Measurements from ENCODE around the gene LANCL2.
"Not testable (repeated sequence)": the region's sequence is repeated elsewhere in the genome, so short reads cannot be mapped to it uniquely, and the experiment has no call there.

LANCL2 gene, protein sequence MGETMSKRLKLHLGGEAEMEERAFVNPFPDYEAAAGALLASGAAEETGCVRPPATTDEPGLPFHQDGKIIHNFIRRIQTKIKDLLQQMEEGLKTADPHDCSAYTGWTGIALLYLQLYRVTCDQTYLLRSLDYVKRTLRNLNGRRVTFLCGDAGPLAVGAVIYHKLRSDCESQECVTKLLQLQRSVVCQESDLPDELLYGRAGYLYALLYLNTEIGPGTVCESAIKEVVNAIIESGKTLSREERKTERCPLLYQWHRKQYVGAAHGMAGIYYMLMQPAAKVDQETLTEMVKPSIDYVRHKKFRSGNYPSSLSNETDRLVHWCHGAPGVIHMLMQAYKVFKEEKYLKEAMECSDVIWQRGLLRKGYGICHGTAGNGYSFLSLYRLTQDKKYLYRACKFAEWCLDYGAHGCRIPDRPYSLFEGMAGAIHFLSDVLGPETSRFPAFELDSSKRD

DNA sequence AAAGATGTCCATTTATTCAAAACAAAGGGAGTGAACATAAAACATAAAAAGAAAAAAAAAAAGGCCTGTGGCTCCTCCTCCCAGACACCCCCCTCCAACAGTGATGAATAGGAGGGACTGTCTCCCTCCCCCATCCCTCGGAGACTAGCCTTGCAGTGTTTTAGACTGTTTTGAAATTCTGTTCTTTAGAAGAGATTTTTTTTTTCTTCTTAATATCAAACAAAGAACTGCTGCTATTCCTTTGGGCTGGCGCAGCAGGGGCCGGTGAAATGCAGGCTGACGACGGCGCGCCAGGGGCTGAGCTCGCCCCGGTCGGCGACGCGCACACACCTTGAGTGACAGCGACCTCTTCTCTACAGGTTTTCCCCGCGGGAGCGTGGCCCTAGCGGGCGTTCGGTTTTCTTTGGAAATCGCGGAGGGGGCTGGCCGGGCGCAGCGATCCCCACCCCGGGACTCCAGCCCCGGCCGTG, at the start of gene LANCL2:
Gene LANCL2, plus strand, starts transcription at position 133 of the 470 bp plus-strand sequence. CDS start 689 bp downstream, outside the sequence.
- DNase-seq, result peak; percentile 8

DNA sequence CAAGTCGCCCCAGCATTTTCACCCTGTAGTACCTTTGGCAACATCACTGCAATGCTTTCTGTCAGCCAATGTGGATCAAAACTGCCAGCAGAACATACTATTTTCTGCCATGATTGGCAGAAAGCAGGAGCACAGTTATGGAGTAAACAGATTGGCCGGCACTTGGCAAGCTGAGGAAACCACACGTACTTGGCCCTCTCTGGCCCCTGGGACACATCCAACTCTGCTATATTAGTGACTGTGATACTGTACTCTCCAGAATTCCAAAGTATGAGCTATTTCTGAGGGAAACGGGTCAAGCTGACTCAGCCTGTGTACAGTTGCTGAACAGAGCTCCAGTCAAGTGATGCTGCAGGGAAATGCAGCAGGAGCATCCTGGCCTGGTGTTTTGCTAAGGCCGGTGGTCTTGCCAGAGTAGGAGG, 39.8 kb upstream of the LANCL2 start:
- DNase-seq, result no peak

DNA sequence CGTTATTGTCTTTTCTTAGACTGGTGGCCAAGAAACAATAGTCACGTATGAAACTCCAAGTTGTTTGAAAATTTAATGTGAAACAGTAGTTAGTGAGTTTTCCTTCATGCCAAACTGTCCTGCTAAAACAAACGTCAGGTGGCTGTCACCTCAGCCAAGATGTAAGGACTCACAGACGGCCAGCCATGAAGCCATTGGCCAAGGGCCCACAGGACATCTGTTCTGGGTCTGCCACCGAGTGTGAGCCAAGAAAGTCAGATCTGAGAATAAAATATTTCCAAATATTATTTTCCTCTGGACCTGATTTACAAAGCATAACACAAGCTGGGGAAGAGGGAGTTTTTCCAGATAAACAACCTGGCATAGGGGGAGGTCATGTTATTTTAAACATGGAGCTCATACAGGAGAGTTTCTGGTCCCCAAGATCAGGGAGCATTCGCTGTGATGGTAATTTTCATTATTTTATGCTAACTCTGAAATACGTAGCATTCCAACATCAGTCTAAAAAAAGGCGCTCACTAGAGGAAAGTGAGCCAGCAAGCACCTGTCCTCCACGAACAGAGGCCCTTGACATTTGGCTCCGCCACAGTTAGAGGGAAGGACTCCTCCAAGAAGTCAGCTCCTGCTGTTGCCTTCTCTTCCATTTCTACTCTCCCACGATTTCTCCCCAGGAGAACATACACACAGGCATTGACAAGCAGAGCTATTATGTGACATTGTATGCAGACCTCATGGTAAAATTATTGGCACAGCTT, 38.9 kb upstream of the LANCL2 start:
- no peak for DNase-seq

DNA sequence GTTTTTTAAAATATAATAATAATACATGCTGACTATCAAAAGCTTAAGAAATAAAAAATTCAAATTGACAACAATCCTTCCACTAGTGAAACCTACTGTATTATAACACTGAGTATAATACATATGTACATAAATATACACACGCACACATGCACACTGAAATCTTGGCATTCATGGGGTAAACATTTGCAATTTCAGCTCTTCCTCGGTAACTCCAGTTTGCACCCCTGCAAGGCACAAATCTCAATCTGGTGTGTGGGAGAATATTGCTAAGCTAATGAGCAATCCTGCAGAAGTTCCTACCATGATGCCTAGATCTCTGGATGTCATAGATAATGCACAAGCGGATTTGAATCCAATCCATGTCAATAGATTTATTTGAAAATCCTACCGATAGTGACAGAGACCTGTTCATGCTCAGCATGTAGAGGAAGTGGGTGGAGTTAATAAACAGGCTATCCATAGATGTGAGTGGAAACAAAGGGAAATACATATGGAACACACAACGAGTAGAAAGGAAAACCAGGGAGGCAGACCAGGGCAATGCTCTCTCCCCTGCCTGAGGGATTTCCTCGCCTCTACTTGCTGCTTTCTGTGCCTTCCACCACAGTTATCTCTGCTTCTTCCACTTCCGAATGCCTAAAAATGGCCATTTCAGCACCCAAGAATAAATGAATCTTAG, 38.1 kb upstream of the LANCL2 start:
- DNase-seq, result no peak

DNA sequence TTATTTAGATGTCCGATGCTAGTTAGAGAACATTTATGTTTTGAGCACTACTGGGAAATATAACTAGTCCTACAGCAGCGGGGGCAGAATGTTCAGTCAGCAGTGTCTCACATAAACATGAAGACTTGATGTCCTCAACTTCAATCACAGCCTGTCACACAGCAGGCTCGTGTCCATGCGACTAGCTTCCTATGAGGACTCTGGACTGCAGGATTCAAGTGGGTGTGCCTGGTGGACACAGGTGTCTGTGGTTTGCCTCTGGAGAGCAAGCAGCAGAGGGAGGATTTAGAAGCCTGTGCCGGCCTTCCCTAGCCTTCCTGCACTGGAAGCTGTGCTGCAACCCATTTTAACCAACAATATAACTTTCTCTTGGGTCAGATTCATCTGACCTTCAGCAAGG, 30.0 kb upstream of the LANCL2 start:
- no peak for DNase-seq

DNA sequence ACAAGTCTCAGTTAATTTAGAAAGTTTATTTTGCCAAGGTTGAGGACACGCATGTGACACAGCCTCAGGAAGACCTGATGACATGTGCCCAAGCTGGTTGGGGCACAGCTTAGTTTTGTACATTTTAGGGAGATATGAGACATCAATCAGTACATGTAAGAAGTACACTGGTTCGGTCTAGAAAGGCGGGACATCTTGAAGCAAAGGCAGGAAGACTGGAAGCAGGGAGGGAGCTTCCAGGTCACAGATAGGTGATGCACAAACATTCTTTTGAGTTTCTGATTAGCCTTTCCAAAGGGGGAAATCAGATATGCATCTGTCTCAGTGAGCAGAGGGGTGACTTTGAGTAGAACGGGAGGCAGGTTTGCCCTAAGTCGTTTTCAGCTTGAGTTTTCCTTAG, 29.4 kb upstream of the LANCL2 start:
- no peak for DNase-seq

DNA sequence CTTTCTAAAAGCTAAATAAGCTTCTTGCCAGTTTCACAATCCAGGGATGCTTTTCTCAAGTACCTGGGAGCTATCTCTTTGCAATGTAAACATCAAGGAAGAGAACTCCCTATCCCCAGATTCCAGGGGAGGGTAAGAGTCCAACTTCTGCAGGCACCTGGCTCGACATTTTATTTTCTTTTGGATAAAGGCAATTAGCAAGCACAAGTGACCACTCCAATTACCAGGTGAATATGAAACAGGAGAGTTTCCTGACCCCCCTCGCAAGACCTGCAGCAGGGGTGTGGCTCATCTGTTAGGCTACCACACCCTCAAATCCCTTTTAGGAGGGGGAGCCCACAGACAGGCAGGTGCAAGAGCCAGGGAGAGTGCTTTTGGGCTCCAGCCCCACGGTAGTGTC, 28.6 kb upstream of the LANCL2 start:
- peak; percentile 24 for DNase-seq

DNA sequence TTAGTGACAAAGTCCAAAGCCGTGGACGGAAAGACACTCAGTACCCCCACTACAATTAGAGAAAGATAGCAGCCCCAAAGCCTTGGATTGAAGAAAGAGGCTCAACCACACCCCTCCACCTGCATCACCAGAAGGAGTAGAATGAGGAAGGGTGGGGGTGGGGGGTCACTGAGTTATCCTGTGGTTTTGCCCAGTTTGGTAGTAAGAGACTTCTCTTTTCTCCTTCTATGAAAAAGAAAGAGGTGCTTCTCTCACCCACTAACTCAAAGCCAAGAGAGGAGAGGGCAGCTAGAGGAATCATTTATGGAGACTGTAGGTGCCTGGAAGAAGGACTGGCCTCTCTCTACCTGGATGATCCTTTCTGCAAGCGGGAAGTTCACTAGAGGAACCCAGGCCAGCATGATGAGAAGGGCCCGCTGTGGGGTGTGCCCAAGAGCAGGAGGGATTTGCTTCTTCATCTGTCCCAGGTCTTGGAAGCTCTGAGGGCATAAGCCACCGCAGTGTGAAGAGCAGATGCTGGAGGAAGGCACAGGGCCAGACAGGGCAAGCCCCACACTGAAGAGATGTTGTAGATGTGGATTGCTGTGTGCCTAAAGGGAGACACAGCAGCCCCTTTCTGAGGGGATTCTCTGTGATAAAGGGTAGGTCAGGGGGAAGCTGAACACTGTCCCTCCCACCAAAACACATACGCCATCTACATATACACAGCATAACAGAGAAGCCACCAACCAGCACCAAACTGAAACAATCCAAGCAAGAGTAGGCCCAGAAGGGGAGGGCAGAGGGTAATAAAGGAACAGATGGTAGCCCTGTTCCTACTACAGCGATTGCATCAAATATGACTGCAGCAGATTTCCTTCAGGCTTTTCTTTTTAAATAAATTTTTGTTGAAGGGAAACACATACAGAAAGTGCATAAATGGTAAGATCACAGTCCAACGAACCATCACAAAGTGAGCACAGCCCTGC, 25.8 kb upstream of the LANCL2 start:
- no peak for DNase-seq

DNA sequence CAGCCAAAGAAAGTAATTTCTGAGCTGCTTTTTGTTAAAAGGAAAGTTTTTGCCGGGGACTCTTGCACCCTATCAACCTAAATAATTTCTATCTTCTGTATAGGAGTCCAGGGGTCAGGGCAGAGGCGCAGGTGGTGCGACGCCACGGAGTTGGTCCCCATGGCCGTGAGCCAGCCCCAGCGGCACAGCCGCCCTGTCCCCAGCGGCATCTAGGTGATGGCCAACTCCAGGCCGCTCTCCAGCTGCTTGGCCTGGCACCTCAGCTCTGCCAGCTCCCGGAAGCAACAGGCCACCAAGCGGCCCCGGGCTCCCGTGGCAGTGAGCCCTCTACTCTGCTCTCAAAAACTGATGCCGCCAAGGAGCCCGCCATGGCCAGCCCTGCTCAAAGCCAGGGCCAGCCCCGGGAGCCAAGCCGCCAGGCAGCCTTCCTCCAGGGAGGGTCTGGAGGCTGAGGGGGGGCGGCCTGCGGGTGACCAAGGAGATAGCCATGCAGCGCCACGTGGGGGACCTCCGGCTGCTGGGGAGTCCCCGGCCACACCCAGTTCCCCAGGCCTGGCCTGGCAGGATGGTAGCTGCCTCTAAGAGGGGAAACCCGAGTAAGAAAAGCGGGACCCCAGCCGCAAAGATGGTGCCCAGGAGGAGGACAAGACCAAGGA, 22.8 kb upstream of the LANCL2 start:
- DNase-seq, result no peak

DNA sequence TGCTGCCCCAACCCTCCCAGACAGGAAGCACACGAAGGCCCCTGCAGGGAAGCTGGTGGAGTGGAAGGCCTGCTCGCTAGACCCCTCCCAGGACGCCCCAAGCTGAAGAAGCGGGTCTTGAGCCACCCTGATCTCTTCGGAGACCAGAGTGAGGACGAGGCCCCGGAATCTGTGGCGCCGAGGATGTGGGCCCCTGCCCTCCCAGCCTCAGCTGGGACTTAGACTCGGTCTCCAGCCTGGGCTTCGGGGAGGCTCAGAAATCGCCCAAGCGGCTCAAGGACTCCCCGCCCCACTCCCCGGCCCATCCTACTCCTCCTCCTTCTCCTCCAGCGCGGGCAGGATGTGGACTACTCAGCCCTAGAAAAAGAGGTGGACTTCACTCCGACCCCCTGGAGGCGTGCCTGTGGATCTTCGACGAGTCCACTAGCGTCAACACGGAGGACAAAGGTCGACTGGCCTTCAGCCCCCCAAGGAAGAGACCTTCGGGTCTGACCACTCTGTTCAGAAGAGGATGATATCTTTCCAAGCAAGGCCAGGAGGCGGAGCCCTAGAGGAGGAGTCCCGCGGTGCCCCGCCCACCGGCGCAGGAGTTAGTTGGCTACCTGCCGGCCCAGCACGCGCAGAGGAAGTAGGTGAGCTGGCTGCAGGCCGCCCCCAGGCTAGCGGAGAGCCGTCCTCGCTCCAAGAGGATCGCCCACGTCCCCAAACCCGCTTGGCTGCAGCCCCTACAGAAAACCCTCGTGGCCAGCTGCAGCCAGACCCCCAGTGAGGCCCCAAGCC, 21.9 kb upstream of the LANCL2 start:
- DNase-seq, result no peak

DNA sequence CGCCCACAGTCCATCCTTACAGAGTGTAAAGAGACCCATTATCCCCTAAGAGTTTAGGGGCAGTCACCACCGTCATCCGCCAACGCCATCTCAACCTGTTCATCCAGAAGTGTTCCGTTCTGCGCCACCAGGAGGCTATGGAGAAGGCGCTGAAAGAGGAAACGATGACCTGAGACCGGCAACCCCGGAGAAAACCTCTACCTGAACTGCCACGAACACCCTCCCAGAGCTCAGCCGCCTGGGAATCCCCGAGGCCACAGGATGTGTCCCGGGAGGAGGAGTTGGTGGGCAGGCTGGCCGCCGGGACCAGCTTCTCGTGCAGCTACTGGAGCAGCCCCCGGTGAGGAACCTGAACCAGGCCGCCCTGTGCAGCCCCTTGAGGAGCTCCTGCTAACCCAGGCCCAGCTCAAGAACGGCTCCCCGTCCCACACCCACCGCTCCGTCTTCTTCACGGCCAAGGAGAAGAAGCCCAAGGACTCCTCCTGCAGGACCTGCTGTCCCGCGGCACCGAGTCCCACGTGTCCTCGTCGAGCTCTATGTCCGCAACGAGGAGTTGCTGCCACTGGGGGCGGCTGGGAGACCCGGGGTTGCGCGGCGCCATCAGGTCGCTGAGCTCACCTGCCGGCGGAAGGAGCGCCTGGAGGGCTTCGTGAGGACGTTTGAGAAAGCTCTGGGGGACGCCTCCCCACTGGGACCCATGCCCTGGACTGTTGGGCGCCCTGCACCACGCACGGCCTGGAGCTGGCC, 21.1 kb upstream of the LANCL2 start:
- no peak for DNase-seq

DNA sequence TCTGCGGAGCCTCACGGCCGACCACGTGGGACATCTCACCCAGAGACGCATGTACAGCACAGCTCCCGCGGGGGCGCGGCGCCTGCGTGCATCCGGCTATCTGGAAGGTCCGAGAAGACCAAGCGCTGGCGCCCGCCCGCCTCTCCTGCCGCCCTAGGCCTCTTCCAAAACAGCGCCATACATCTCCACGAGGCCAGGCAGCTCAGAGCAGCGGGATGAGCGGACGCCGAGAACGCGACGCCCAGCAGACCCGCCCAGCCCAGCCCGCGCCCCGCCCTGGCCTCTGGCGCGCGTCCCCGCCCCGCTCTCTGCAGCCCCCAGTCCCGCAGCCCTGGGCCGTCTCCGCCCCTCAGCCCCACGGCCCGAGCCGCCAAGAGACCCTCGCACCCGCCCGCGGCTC, 20.3 kb upstream of the LANCL2 start:
- no peak for DNase-seq

DNA sequence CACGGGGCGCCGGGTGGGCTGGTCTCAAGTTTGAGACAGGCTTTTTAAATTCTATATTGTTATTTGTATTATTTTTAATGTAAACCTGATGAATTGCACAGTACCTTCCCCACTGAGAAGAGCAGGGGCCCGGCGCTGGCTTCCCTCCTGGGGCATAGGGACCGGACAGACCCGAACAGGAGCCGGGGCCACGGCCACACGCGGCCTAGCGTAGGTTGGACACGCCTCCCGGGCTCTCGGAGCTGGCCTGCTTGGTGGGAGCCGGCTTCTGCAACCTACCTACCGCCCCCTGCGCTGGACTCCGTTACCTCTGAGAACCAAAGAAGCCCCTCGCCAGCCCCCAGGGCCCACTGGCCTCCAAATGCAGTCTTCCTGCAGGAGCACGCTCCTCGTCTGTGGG, 19.8 kb upstream of the LANCL2 start:
- no peak for DNase-seq

DNA sequence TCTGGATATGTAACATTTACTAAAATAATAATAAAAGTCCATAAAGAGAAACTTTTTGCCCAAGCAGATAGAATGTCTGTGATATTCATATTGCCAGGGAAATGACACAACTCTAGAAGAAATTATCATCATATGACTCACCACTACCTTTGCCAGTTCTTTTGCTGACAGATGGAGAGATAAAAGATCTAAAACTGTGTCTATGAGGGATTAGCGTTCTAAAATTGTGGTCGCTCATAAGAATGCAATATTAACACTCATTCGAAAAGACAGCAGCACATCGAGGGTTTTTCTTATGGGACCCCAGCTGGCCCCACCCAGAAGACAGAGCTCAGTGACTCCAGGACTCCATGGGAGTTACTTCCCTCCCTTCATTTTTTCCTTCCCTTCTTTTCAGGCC, 16.6 kb upstream of the LANCL2 start:
- DNase-seq, result no peak

DNA sequence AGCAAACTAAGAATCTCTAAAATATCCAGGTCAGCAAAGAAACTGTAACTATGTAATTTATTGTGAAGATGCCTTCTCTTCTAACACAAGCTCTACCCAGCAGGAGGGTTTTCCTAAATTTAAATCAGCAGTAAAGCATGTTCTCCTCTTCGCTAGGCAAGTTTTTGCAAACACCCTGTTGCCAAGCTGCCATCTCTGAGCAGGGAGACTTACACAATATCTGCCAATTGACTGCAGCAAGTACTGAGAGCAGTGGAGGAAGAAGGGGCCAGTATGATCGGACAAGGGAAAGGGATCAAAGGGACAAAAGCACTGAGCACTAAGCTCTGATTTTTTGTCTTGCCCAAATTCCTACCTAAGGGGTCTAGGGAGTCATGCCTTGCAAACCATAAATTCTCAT, 16.0 kb upstream of the LANCL2 start:
- DNase-seq, result no peak

DNA sequence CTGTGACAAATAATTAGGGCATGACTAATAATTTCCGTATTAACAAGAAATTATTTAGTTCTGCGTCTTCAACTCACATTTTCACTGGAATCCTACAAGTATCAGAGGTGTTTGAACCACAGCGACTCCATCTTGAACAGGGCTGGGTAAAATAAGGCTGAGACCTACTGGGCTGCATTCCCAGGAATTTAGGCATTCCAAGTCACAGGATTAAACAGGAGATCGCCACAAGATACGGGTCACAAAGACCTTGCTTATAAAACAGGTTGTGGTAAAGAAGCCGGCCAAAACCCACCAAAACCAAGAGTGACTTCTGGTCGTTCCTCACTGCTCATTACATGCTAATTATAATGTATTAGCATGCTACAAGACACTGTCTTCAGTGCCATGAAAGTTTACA, 14.9 kb upstream of the LANCL2 start:
- DNase-seq, result no peak

DNA sequence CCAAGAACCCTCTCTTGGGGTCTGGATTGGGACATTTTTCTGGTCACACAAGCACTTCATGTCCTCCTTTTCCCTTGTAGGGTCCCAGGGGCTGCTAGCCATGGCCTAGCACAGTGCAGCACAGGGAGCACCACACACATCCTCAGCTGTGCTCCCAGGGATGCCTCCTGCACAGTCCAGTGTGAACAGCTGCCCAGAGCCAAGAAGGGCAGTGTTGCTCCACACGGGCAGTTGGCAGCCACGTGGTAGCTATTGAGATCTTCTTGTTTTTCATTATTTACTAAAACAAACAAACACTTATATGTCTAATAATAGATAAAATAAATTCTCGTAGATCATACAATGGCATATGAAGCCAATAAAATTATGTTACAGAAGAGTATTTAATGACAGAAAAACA, 13.9 kb upstream of the LANCL2 start:
- DNase-seq, result no peak

DNA sequence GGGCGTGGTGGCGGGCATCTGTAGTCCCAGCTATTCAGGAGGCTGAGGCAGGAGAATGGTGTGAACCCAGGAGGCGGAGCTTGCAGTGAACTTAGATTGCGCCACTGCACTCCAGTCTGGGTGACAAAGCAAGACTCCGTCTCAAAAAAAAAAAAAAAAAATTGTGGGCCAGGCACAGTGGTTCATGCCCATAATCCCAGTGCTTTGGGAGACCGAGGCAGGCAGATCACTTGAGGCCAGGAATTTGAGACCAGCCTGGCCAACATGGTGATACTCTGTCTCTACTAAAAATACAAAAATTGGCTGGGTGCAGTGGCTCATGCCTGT, 12.2 kb upstream of the LANCL2 start:
- DNase-seq, result not testable (repeated sequence)

DNA sequence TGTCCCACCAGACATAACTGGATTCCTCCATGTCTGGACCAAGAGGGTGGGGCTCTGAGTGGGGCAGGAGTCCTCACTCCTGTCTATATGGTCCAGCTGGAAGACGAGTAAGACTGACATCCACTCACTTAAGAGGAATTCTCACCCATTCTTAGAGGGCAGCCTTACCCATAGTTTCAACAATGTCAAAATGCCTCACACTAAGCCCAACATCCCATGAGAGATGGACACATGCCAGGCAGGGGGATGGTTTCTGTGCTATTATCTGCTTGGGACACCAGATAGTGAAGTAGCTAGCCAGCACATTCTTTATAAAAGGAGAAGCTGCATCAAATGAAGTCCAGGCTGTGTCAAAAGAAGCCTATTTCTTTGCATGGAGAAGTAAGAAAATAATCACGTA, 4.7 kb upstream of the LANCL2 start:
- DNase-seq, result no peak

DNA sequence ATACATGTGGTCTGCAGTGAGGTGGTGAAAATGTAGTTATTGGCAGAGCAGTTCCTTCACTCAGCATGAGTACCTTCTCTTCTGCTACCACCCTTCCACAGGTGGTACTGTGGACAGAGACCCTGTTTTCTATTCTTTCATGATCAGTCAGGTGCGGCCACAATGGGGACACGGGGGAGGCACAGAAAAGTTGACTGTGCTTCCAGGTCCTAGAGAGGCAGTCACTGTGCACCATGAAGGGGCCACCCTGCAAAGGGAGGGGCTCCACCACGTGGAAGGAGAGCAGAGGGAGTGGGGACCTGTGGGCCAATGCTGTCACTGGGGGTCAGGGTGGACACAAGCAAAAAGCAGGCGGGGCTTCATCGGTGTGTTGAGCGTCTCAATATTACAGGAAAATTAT, 3.6 kb upstream of the LANCL2 start:
- DNase-seq, result no peak
